Tibial artery (tissue), 4 donors: ENCODE data around the gene MASP2.
"Not testable (repeated sequence)": the region's sequence is repeated elsewhere in the genome, so short reads cannot be mapped to it uniquely, and the experiment has no call there.

Experiments used
- DNase-seq, 2 donors: peaks; one replicate each; pipeline ENCODE4 v3.0.0-alpha.2; 2019
- H3K27ac ChIP-seq, 2 donors: fragments of 200-600 bp; sonication (generic) in 1 of 2; 1 replicate in 1 of 2; 2 replicates in 1 of 2; pipeline ENCODE4 v1.5.1; 2018 to 2019; ENCODE audit warnings: mild to moderate bottlenecking in 1 of 2
- H3K27me3 ChIP-seq, 2 donors: fragments of 200-600 bp; sonication (generic) in 1 of 2; one replicate each; pipeline versions ENCODE4 v1.5.1 to v1.6.0; 2016 to 2019
- H3K36me3 ChIP-seq, 3 donors: fragments of 200-600 bp; sonication (generic) in 2 of 3; one replicate each; pipeline ENCODE4 v1.5.1; 2016 to 2019; ENCODE audit warnings: mild to moderate bottlenecking in 2 of 3
- H3K4me1 ChIP-seq, 4 donors: fragments of 200-600 bp; sonication (generic) in 2 of 4; 1 replicate in 3 of 4; 2 replicates in 1 of 4; pipeline ENCODE4 v1.5.1; 2016 to 2019
- H3K4me3 ChIP-seq, 2 donors: fragments of 200-600 bp; sonication (generic) in 1 of 2; 1 replicate in 1 of 2; 2 replicates in 1 of 2; pipeline ENCODE4 v1.5.1; 2018 to 2019; ENCODE audit warnings: mild to moderate bottlenecking in 2 of 2
- H3K9me3 ChIP-seq, 3 donors: fragments of 200-600 bp; sonication (generic) in 1 of 3; one replicate each; pipeline ENCODE4 v1.5.1; 2016 to 2019
- CTCF ChIP-seq, 2 experiments: fragments of 200-600 bp in 1 of 2; fragments of 450-650 bp in 1 of 2; IDR thresholded peaks; one replicate each; pipeline ENCODE4 v1.5.1; 2017 to 2019; ENCODE audit warnings: antibody characterized with exemption in 2 of 2, mild to moderate bottlenecking in 1 of 2, moderate library complexity in 1 of 2
- intact Hi-C: fragments of 100-400 bp; cut with DNase I; formaldehyde crosslinking; loops from one replicate; pipeline ENCODE4 v1.15.0; 2023; ENCODE audit warnings: low total_unique reads

Gene MASP2

GRCh38 chr1:11046625-11047365 is at the start of gene MASP2:
TSS of gene MASP2 (minus strand) at chr1:11047239. CDS start at chr1:11047207, 32 bp downstream.
- intact Hi-C loops, result no loop called here
- no peak for DNase-seq
- H3K36me3 ChIP-seq, result no peaks in the 10 kb centered on the region
- no peak within 1 kb of the TSS for H3K27ac ChIP-seq
- H3K4me1 ChIP-seq, result no peaks in the 10 kb centered on the region
- no peaks in the 10 kb centered on the region for H3K9me3 ChIP-seq
- H3K27me3 ChIP-seq, result peaks cover 0 to 21% of the 10 kb centered on the region in 2 donors
- TF ChIP-seq CTCF (IDR thresholded peaks at IDR 0.05), result no peak
- no peak within 1 kb of the TSS for H3K4me3 ChIP-seq

GRCh38 chr1:11083784-11084183 is 36.7 kb upstream of the MASP2 start:
- intact Hi-C loops, H3K27me3 ChIP-seq, H3K9me3 ChIP-seq, H3K4me1 ChIP-seq, DNase-seq, H3K4me3 ChIP-seq, H3K27ac ChIP-seq: not testable (repeated sequence)
- H3K36me3 ChIP-seq, result peaks cover 58 to 73% (median 65%) of the 10 kb centered on the region in 3 donors

GRCh38 chr1:11080931-11081330 is 33.9 kb upstream of the MASP2 start:
- H3K36me3 ChIP-seq, result peaks cover 62 to 74% (median 68%) of the 10 kb centered on the region in 3 donors
- H3K4me3 ChIP-seq, result no peak overlapping the region

GRCh38 chr1:11078631-11079030 is 31.6 kb upstream of the MASP2 start:
- Histone ChIP-seq H3K4me3 (no peak overlapping the region), H3K36me3 (peaks cover 85 to 97% (median 91%) of the 10 kb centered on the region in 3 donors), H3K27me3 (no peaks in the 10 kb centered on the region), H3K27ac (no peak overlapping the region), H3K9me3 (no peaks in the 10 kb centered on the region), H3K4me1 (no peaks in the 10 kb centered on the region)
- no peak for TF ChIP-seq CTCF (IDR thresholded peaks at IDR 0.05)
- no peak for DNase-seq
- intact Hi-C loops, result no loop called here

More at GRCh38 chr1:11080931-11081330, 33.9 kb upstream of the MASP2 start:
- peak in 1 of 2 donors; percentile 31 for DNase-seq
- intact Hi-C loops, result no loop called here
- Histone ChIP-seq H3K27me3 (no peaks in the 10 kb centered on the region), H3K9me3 (no peaks in the 10 kb centered on the region), H3K27ac (peak overlapping the region in 1 of 2 donors; percentile 12), H3K4me1 (no peaks in the 10 kb centered on the region)
- no peak for TF ChIP-seq CTCF (IDR thresholded peaks at IDR 0.05)

- H3K4me1 ChIP-seq, H3K27ac ChIP-seq, H3K9me3 ChIP-seq, H3K27me3 ChIP-seq, intact Hi-C loops, H3K4me3 ChIP-seq: not testable (repeated sequence)
- peak in 1 of 2 donors; percentile 27 for DNase-seq
- peaks cover 81 to 99% (median 93%) of the 10 kb centered on the region in 3 donors for H3K36me3 ChIP-seq
Observed at GRCh38 chr1:11073398-11073797, 26.4 kb upstream of the MASP2 start.

GRCh38 chr1:11072216-11072917 is 25.3 kb upstream of the MASP2 start:
- H3K27me3 ChIP-seq, result no peaks in the 10 kb centered on the region
- H3K9me3 ChIP-seq, result no peaks in the 10 kb centered on the region
- H3K27ac ChIP-seq, result no peak overlapping the region
- H3K4me3 ChIP-seq, result no peak overlapping the region
- intact Hi-C loops, result no loop called here
- no peaks in the 10 kb centered on the region for H3K4me1 ChIP-seq
- no peak for TF ChIP-seq CTCF (IDR thresholded peaks at IDR 0.05)
- no peak for DNase-seq
- H3K36me3 ChIP-seq, result peaks cover 84 to 100% (median 97%) of the 10 kb centered on the region in 3 donors
